ENCODE data around the gene GPX3.

GPX3 gene

GRCh38 chr5:151076616-151077015 lies 56.2 kb downstream of the GPX3 start:
- no peak for DNase-seq (ENCODE audit: low read depth in 4 of 4, low spot score in 1 of 4)

DNA sequence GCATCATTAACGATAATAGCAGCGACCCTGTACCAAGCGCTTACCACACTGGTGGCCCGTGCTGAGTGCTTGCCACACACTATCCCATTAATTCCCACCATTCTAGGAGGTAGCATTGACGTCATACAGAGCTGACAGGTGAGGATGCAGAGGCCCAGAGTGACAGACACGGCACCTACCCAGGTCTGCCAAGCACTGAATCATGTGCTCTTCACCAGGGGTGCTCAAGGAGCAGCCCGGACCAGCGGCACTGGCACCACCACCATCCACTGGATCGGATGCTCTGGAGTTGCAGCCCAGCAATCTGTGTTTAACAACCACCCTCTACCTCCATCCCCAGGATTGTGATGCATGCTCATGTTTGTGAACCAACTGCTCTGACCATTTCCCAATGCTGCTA lies 57.0 kb downstream of the GPX3 start:
- DNase-seq (ENCODE audit: low read depth in 4 of 4, low spot score in 1 of 4): no peak

GRCh38 chr5:151077967-151078366 lies 57.6 kb downstream of the GPX3 start:
- no peak for DNase-seq (ENCODE audit: low read depth in 4 of 4, low spot score in 1 of 4)
